Posterior cingulate gyrus (tissue), 11 donors: Measurements from ENCODE around the gene SFR1.
A peak's percentile ranks its signal among the peaks of the same experiment; 100 is the strongest.

ENCODE experiments used
- DNase-seq, 10 donors: peaks; one replicate each; pipeline versions ENCODE4 v3.0.0 to v3.0.0-alpha.2; 2020 to 2021; ENCODE audit warnings: mixed read lengths in 3 of 10
- intact Hi-C: fragments of 100-400 bp; cut with DNase I; formaldehyde crosslinking; loops from one replicate; pipeline ENCODE4 v1.15.1; 2023

The SFR1 gene

GRCh38 chr10:104104418-104104817, 17.6 kb upstream of the SFR1 start:
- intact Hi-C loops = no loop called here
- DNase-seq = no peak

GRCh38 chr10:104104926-104105325, 17.0 kb upstream of the SFR1 start:
- intact Hi-C loops = no loop called here
- no peak for DNase-seq

GRCh38 chr10:104109908-104110662, 11.9 kb upstream of the SFR1 start:
- intact Hi-C loops = no loop called here
- DNase-seq = no peak

- no peak for DNase-seq
- intact Hi-C loops = no loop called here
Observed at GRCh38 chr10:104113376-104113956, 8.5 kb upstream of the SFR1 start.

GRCh38 chr10:104117839-104118323, 4.1 kb upstream of the SFR1 start:
- intact Hi-C loops = no loop called here
- DNase-seq = no peak

GRCh38 chr10:104119996-104120395, 2.0 kb upstream of the SFR1 start:
- no peak for DNase-seq
- intact Hi-C loops = loop anchor here (2.0 to 5.0 kb wide), 4 partner anchors 43 to 203 kb away; partner anchors contain the start of gene STN1

GRCh38 chr10:104120512-104120902, 1.5 kb upstream of the SFR1 start:
- intact Hi-C loops = loop anchor here (2.0 to 5.0 kb wide), 4 partner anchors 44 to 203 kb away; partner anchors contain the start of gene STN1
- DNase-seq = no peak

- peak; percentile 53 to 93 (median 70) for DNase-seq
- intact Hi-C loops = loop anchor here (1.0 to 5.0 kb wide), 5 partner anchors 44 to 204 kb away; partner anchors contain the start of genes SLK and STN1
Observed at GRCh38 chr10:104120903-104121484, 977 bp upstream of the SFR1 start.

- intact Hi-C loops = loop anchor here (1.0 to 5.0 kb wide), 5 partner anchors 77 to 234 kb away; partner anchors contain the start of gene STN1
Observed at GRCh38 chr10:104122225-104123107, 495 bp downstream of the SFR1 start.

GRCh38 chr10:104123397-104123796, 1.4 kb downstream of the SFR1 start:
- intact Hi-C loops = loop anchor here (1.0 to 5.0 kb wide), 5 partner anchors 78 to 235 kb away; partner anchors contain the start of gene STN1

More at GRCh38 chr10:104122225-104123107, 495 bp downstream of the SFR1 start:
- peak in 4 of 10 donors; percentile 10 to 59 (median 19) for DNase-seq

GRCh38 chr10:104127411-104127810, 5.4 kb downstream of the SFR1 start:
- intact Hi-C loops = no loop called here
- peak in 2 of 10 donors; percentile 18 to 19 for DNase-seq

More at GRCh38 chr10:104123397-104123796, 1.4 kb downstream of the SFR1 start:
- DNase-seq = no peak

GRCh38 chr10:104128214-104128613, 6.2 kb downstream of the SFR1 start:
- intact Hi-C loops = no loop called here
- DNase-seq = no peak

- intact Hi-C loops = no loop called here
Observed at GRCh38 chr10:104130041-104130440, 8.1 kb downstream of the SFR1 start.

GRCh38 chr10:104138131-104138530, 16.2 kb downstream of the SFR1 start:
- DNase-seq = no peak
- intact Hi-C loops = no loop called here

More at GRCh38 chr10:104130041-104130440, 8.1 kb downstream of the SFR1 start:
- DNase-seq = no peak

GRCh38 chr10:104139221-104139620, 17.2 kb downstream of the SFR1 start:
- intact Hi-C loops = no loop called here
- no peak for DNase-seq

- no peak for DNase-seq
- intact Hi-C loops = no loop called here
Observed at GRCh38 chr10:104142081-104142480, 20.1 kb downstream of the SFR1 start.

GRCh38 chr10:104143829-104144228, 21.9 kb downstream of the SFR1 start:
- intact Hi-C loops = no loop called here
- no peak for DNase-seq

- intact Hi-C loops = no loop called here
- no peak for DNase-seq
Observed at GRCh38 chr10:104144931-104145330, 23.0 kb downstream of the SFR1 start.

- DNase-seq = peak in 6 of 10 donors; percentile 14 to 35 (median 29)
- intact Hi-C loops = no loop called here
Observed at GRCh38 chr10:104146882-104147281, 24.9 kb downstream of the SFR1 start.

GRCh38 chr10:104150139-104150538, 28.2 kb downstream of the SFR1 start:
- no peak for DNase-seq
- intact Hi-C loops = no loop called here
